GM23248 (cell line): ENCODE measurements around the gene ZFAND6. TPM values are rescaled to one million over a fixed set of nuclear protein-coding genes. Genes with fewer than 3 reads are reported as not detected.

ENCODE experiments used
- DNase-seq: peaks from one replicate; pipeline ENCODE4 v3.0.0-alpha.2; 2015
- H2AFZ ChIP-seq: fragments of 200-600 bp; sonication (generic); 2 replicates; pipeline ENCODE4 v1.6.1; 2016; ENCODE audit warnings: antibody characterized with exemption
- H3F3A ChIP-seq: fragments of 200-600 bp; sonication (generic); 2 replicates; pipeline ENCODE4 v1.6.1; 2016; ENCODE audit warnings: mild to moderate bottlenecking, antibody characterized with exemption, mixed run types; ENCODE audit not compliant: insufficient read depth
- H3K27ac ChIP-seq: fragments of 200-600 bp; sonication (generic); 2 replicates; pipeline ENCODE4 v1.5.1; 2016; ENCODE audit warnings: mild to moderate bottlenecking
- H3K27me3 ChIP-seq: fragments of 200-600 bp; sonication (generic); replicated peaks from 2 replicates; pipeline ENCODE4 v1.6.1; 2016; ENCODE audit warnings: mild to moderate bottlenecking; ENCODE audit not compliant: insufficient read depth
- H3K36me3 ChIP-seq: fragments of 200-600 bp; sonication (generic); 2 replicates; pipeline ENCODE4 v1.6.1; 2016; ENCODE audit warnings: low read depth, mild to moderate bottlenecking
- H3K4me1 ChIP-seq: fragments of 200-600 bp; sonication (generic); 2 replicates; pipeline ENCODE4 v1.6.1; 2016; ENCODE audit warnings: mild to moderate bottlenecking; ENCODE audit not compliant: insufficient read depth
- H3K4me2 ChIP-seq: fragments of 200-600 bp; sonication (generic); one replicate; pipeline ENCODE4 v1.6.1; 2016; ENCODE audit warnings: mild to moderate bottlenecking; ENCODE audit not compliant: unreplicated experiment
- H3K4me3 ChIP-seq: fragments of 200-600 bp; sonication (generic); 2 replicates; pipeline ENCODE4 v1.5.1; 2016; ENCODE audit warnings: mild to moderate bottlenecking
- H3K79me2 ChIP-seq: fragments of 200-600 bp; sonication (generic); 2 replicates; pipeline ENCODE4 v1.6.1; 2016; ENCODE audit warnings: mild to moderate bottlenecking; ENCODE audit not compliant: insufficient read depth
- H3K9ac ChIP-seq: fragments of 200-600 bp; sonication (generic); 2 replicates; pipeline ENCODE4 v1.6.1; 2016; ENCODE audit warnings: mild to moderate bottlenecking
- H3K9me2 ChIP-seq: fragments of 200-600 bp; sonication (generic); 2 replicates; pipeline ENCODE4 v1.6.1; 2016; ENCODE audit warnings: mixed run types, mild to moderate bottlenecking, moderate library complexity; ENCODE audit not compliant: insufficient read depth
- H3K9me3 ChIP-seq: fragments of 200-600 bp; sonication (generic); one replicate; pipeline ENCODE4 v1.6.1; 2017; ENCODE audit warnings: low read depth
- H4K20me1 ChIP-seq: fragments of 200-600 bp; sonication (generic); 2 replicates; pipeline ENCODE4 v1.6.0; 2016; ENCODE audit not compliant: insufficient read depth
- EZH2 ChIP-seq: fragments of 200-600 bp; sonication (generic); IDR thresholded peaks from 2 replicates; pipeline ENCODE4 v1.6.1; 2018; ENCODE audit warnings: antibody characterized with exemption, mild to moderate bottlenecking; ENCODE audit not compliant: insufficient read depth, poor library complexity, severe bottlenecking
- EZH2phosphoT487 ChIP-seq: fragments of 200-600 bp; sonication (generic); IDR thresholded peaks from 2 replicates; pipeline ENCODE4 v1.6.1; 2018; ENCODE audit warnings: antibody characterized with exemption, moderate library complexity, mild to moderate bottlenecking, low read depth; ENCODE audit not compliant: insufficient read depth
- WGBS, 2 experiments: methylation state at CpG; one replicate each; pipeline ENCODE4 v1.1.6; 2015 to 2017; ENCODE audit warnings: low lambda C conversion rate in 2 of 2, low coverage in 1 of 2; ENCODE audit errors: missing lambda C conversion rate in 2 of 2; 5-methylcytosine and 5-hydroxymethylcytosine counted together
- in situ Hi-C: fragments of 300-500 bp; cut with MboI; formaldehyde crosslinking; loops from 2 replicates; pipeline ENCODE4 v1.15.0; 2020
- polyA plus RNA-seq: library from polyadenylated mRNA; unstranded; fragments of >200 nt; fragmentation: Nextera tagmentation; extraction: Ambion mirVana; gene quantifications from 2 replicates; pipeline ENCODE4 v1.2.1, GENCODE V29; 2016
- total RNA-seq: library from RNA; depleted of rRNA; stranded (reverse); fragments of >200 nt; shearing (Covaris generic); gene quantifications from 2 replicates; pipeline ENCODE4 v1.2.3, GENCODE V29; 2014

Gene ZFAND6
- total and polyA plus RNA-seq, 2 experiments from 2014 or later: 101 to 104 TPM

GRCh38 chr15:80106051-80106450 is 46.6 kb downstream of the ZFAND6 start:
- peak overlapping the region; percentile 82 for H3K4me2 ChIP-seq
- in situ Hi-C loops: no loop called here
- H3K27me3 ChIP-seq: no peaks in the 10 kb centered on the region
- H3K9ac ChIP-seq: peak overlapping the region; percentile 34
- H3F3A ChIP-seq: peaks cover 30% of the 10 kb centered on the region
- peaks cover 27% of the 10 kb centered on the region for H3K4me1 ChIP-seq
- H3K79me2 ChIP-seq: peaks cover 85% of the 10 kb centered on the region
- H3K36me3 ChIP-seq: no peaks in the 10 kb centered on the region
- TF ChIP-seq EZH2: no peak
- TF ChIP-seq EZH2phosphoT487: no peak
- peak; percentile 87 for DNase-seq
- 31 to 33% methylated on average over 4 of the region's 4 CpGs for whole genome bisulfite sequencing, 2 experiments
- H2AFZ ChIP-seq: no peak overlapping the region
- no peaks in the 10 kb centered on the region for H3K9me2 ChIP-seq
- H3K27ac ChIP-seq: peak overlapping the region; percentile 78
- no peaks in the 10 kb centered on the region for H3K9me3 ChIP-seq
- peak overlapping the region; percentile 38 for H3K4me3 ChIP-seq
- H4K20me1 ChIP-seq: 0 out of 2 replicates have a peak, but pooled peaks cover 11% of the 10 kb centered on the region

GRCh38 chr15:80107204-80107603 is 47.7 kb downstream of the ZFAND6 start:
- Histone ChIP-seq H3K9me3 (no peaks in the 10 kb centered on the region), H3K9ac (no peak overlapping the region), H3K4me3 (no peak overlapping the region), H3K27me3 (no peaks in the 10 kb centered on the region), H2AFZ (no peak overlapping the region), H3K4me2 (no peak overlapping the region), H3K9me2 (no peaks in the 10 kb centered on the region), H3K4me1 (peaks cover 34% of the 10 kb centered on the region), H3F3A (peaks cover 30% of the 10 kb centered on the region), H3K36me3 (no peaks in the 10 kb centered on the region), H3K79me2 (peaks cover 86% of the 10 kb centered on the region), H3K27ac (no peak overlapping the region), H4K20me1 (0 out of 2 replicates have a peak, but pooled peaks cover 12% of the 10 kb centered on the region)
- in situ Hi-C loops: no loop called here
- no peak for DNase-seq
- TF ChIP-seq EZH2phosphoT487 (no peak), EZH2 (no peak)
- WGBS, 2 experiments: 92 to 94% methylated on average over 6 of the region's 6 CpGs

GRCh38 chr15:80107774-80108173 is 48.3 kb downstream of the ZFAND6 start:
- no peaks in the 10 kb centered on the region for H3K27me3 ChIP-seq
- no peak overlapping the region for H3K9ac ChIP-seq
- H2AFZ ChIP-seq: no peak overlapping the region
- H3K4me3 ChIP-seq: no peak overlapping the region
- peaks cover 30% of the 10 kb centered on the region for H3F3A ChIP-seq
- 78 to 100% methylated on average over 1 to 2 of the region's 3 CpGs for WGBS, 2 experiments
- no peaks in the 10 kb centered on the region for H3K9me3 ChIP-seq
- in situ Hi-C loops: no loop called here
- peaks cover 86% of the 10 kb centered on the region for H3K79me2 ChIP-seq
- no peaks in the 10 kb centered on the region for H3K36me3 ChIP-seq
- TF ChIP-seq EZH2 (no peak), EZH2phosphoT487 (no peak)
- 0 out of 2 replicates have a peak, but pooled peaks cover 14% of the 10 kb centered on the region for H4K20me1 ChIP-seq
- no peaks in the 10 kb centered on the region for H3K9me2 ChIP-seq
- H3K4me2 ChIP-seq: no peak overlapping the region
- H3K4me1 ChIP-seq: peaks cover 35% of the 10 kb centered on the region
- no peak overlapping the region for H3K27ac ChIP-seq
- no peak for DNase-seq

- Histone ChIP-seq H3F3A (peaks cover 28% of the 10 kb centered on the region), H4K20me1 (0 out of 2 replicates have a peak, but pooled peaks cover 15% of the 10 kb centered on the region), H3K27me3 (no peaks in the 10 kb centered on the region), H3K4me3 (no peak overlapping the region), H3K79me2 (peaks cover 86% of the 10 kb centered on the region), H3K36me3 (no peaks in the 10 kb centered on the region), H3K9me2 (no peaks in the 10 kb centered on the region), H3K4me2 (no peak overlapping the region), H2AFZ (no peak overlapping the region), H3K27ac (no peak overlapping the region), H3K4me1 (peaks cover 35% of the 10 kb centered on the region), H3K9me3 (no peaks in the 10 kb centered on the region), H3K9ac (no peak overlapping the region)
- in situ Hi-C loops: no loop called here
- WGBS, 2 experiments: 95 to 97% methylated on average over 3 of the region's 3 CpGs
- no peak for DNase-seq
- TF ChIP-seq EZH2phosphoT487 (no peak), EZH2 (no peak)
These were observed 49.9 kb downstream of the ZFAND6 start for GRCh38 chr15:80109388-80109787.

- no peak overlapping the region for H3K4me3 ChIP-seq
- no peak overlapping the region for H3K4me2 ChIP-seq
- no peaks in the 10 kb centered on the region for H3K36me3 ChIP-seq
- H3K9me3 ChIP-seq: no peaks in the 10 kb centered on the region
- H3K9ac ChIP-seq: no peak overlapping the region
- no peak overlapping the region for H2AFZ ChIP-seq
- H3K4me1 ChIP-seq: peaks cover 20% of the 10 kb centered on the region
- no peak for DNase-seq
- H3K9me2 ChIP-seq: no peaks in the 10 kb centered on the region
- in situ Hi-C loops: no loop called here
- H3F3A ChIP-seq: peaks cover 14% of the 10 kb centered on the region
- H3K27ac ChIP-seq: no peak overlapping the region
- H3K79me2 ChIP-seq: peaks cover 94% of the 10 kb centered on the region
- 0 out of 2 replicates have a peak, but pooled peaks cover 8% of the 10 kb centered on the region for H4K20me1 ChIP-seq
- TF ChIP-seq EZH2 (no peak), EZH2phosphoT487 (no peak)
- no peaks in the 10 kb centered on the region for H3K27me3 ChIP-seq
These were observed 51.4 kb downstream of the ZFAND6 start for GRCh38 chr15:80110920-80111319.
